Measurements from ENCODE around the gene IST1.

The IST1 gene

DNA sequence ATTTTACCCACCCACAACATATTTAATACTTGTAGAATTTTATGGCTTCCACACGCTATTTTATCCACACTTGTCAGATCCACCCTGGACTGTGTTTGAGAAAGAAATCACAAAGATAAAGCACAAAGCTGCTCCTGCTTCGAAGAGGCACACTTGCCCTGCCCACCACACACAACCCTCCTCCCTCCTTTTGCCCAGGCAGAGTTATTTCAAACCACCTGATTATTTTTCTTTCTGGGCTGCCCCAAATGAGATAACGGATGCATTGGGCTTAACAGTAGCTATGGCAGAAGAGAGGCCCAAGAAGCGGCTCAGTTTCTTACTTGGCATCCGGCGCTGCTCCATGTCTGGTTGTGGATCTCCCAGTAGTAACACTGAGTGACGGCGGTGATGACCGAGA, 77.7 kb downstream of the IST1 start:
- TF ChIP-seq TCF12 (IDR thresholded peaks at IDR 0.05; ENCODE audit: low read depth) (no peak), FOXM1 (IDR thresholded peaks at IDR 0.05; ENCODE audit: borderline replicate concordance, low read depth) (no peak), EP300 (IDR thresholded peaks at IDR 0.05; ENCODE audit: borderline replicate concordance) (no peak), ZBTB7A (IDR thresholded peaks at IDR 0.05; ENCODE audit: low read depth) (no peak), CEBPB (IDR thresholded peaks at IDR 0.05) (no peak), TAF1 (IDR thresholded peaks at IDR 0.05; ENCODE audit: low read depth) (no peak), TEAD4 (IDR thresholded peaks at IDR 0.05) (no peak), CREB1 (IDR thresholded peaks at IDR 0.05; ENCODE audit: low read depth) (no peak)
- TF ChIP-seq, protein P1, sequence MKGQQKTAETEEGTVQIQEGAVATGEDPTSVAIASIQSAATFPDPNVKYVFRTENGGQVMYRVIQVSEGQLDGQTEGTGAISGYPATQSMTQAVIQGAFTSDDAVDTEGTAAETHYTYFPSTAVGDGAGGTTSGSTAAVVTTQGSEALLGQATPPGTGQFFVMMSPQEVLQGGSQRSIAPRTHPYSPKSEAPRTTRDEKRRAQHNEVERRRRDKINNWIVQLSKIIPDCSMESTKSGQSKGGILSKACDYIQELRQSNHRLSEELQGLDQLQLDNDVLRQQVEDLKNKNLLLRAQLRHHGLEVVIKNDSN (IDR thresholded peaks at IDR 0.05), result no peak
- TF ChIP-seq, protein P2, sequence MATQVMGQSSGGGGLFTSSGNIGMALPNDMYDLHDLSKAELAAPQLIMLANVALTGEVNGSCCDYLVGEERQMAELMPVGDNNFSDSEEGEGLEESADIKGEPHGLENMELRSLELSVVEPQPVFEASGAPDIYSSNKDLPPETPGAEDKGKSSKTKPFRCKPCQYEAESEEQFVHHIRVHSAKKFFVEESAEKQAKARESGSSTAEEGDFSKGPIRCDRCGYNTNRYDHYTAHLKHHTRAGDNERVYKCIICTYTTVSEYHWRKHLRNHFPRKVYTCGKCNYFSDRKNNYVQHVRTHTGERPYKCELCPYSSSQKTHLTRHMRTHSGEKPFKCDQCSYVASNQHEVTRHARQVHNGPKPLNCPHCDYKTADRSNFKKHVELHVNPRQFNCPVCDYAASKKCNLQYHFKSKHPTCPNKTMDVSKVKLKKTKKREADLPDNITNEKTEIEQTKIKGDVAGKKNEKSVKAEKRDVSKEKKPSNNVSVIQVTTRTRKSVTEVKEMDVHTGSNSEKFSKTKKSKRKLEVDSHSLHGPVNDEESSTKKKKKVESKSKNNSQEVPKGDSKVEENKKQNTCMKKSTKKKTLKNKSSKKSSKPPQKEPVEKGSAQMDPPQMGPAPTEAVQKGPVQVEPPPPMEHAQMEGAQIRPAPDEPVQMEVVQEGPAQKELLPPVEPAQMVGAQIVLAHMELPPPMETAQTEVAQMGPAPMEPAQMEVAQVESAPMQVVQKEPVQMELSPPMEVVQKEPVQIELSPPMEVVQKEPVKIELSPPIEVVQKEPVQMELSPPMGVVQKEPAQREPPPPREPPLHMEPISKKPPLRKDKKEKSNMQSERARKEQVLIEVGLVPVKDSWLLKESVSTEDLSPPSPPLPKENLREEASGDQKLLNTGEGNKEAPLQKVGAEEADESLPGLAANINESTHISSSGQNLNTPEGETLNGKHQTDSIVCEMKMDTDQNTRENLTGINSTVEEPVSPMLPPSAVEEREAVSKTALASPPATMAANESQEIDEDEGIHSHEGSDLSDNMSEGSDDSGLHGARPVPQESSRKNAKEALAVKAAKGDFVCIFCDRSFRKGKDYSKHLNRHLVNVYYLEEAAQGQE (IDR thresholded peaks at IDR 0.05; ENCODE audit: low read depth), result no peak

DNA sequence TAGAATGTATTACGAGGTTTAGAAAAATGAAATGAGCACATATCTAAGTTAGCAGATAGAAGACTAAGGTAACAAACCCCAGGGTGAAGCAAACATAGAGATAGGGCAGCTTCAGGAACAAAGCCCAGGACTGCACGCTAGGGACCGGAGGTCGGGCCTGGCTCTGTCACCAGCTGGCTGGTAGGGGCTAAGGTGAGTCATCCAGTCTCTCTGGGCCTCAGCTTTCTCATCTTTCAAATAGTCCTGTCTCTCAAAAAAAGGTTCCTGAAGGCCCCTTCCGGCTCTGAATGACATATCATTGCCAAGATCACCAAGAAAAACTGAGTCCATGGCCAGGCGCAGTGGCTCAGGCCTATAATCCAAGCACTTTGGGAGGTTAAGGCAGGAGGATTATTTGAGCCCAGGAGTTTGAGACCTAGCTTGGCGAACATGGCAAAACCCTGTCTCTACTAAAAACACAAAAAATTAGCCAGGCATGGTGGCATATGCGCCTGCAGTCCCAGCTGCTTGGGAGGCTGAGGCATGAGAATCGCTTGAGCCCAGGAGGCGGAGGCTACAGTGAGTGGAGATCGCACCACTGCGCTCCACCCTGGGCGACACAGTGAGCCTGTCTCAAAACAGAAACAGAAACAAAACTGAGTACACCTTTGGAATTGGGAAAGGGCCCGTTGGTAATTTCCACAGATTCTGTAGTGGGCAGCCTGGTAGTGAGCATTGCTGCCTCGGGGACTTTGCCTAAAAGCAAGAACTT, 78.9 kb downstream of the IST1 start:
- TF ChIP-seq TEAD4 (IDR thresholded peaks at IDR 0.05) (no peak), CEBPB (IDR thresholded peaks at IDR 0.05) (no peak), EGR1 (IDR thresholded peaks at IDR 0.05) (no peak), YY1 (IDR thresholded peaks at IDR 0.05; ENCODE audit: low read depth) (no peak), EP300 (IDR thresholded peaks at IDR 0.05; ENCODE audit: borderline replicate concordance) (no peak), ZBTB7A (IDR thresholded peaks at IDR 0.05; ENCODE audit: low read depth) (no peak), FOXM1 (IDR thresholded peaks at IDR 0.05; ENCODE audit: borderline replicate concordance, low read depth) (no peak), TAF1 (IDR thresholded peaks at IDR 0.05; ENCODE audit: low read depth) (no peak), CREB1 (IDR thresholded peaks at IDR 0.05; ENCODE audit: low read depth) (no peak), RAD21 (IDR thresholded peaks at IDR 0.05; ENCODE audit: low read depth) (no peak), TCF12 (IDR thresholded peaks at IDR 0.05; ENCODE audit: low read depth) (no peak)
- TF ChIP-seq, protein P2 (IDR thresholded peaks at IDR 0.05; ENCODE audit: low read depth), result no peak
